T-cell (primary cell): ENCODE results near the gene LRRC17. TPM values are rescaled to one million over a fixed set of nuclear protein-coding genes. Genes with fewer than 3 reads are reported as not detected.

Source experiments
- ATAC-seq, 4 experiments: fragments of 200-7000 bp in 3 of 4; fragments of 150-1000 bp in 1 of 4; cut with Tn5 transposase; replicated peaks in 1 of 4; 1 replicate in 3 of 4; 2 replicates in 1 of 4; pipeline ENCODE4 v1.10.0; 2021; ENCODE audit warnings: moderate library complexity in 3 of 4, mild to moderate bottlenecking in 2 of 4, moderate number of reproducible peaks in 1 of 4
- CTCF ChIA-PET, 2 donors: fragments of 300-600 bp; sonication (Branson Sonifier 250); formaldehyde crosslinking; loops; one replicate each; lab custom pipeline; 2022; ENCODE audit warnings: antibody characterized with exemption in 2 of 2; lab: Charles Lee
- POLR2A ChIA-PET, 2 donors: fragments of 300-600 bp; sonication (Branson Sonifier 250); formaldehyde crosslinking; loops; one replicate each; lab custom pipeline; 2022; ENCODE audit warnings: antibody characterized with exemption in 2 of 2; lab: Charles Lee
- DNase-seq, 35 experiments: peaks; one replicate each; pipeline versions ENCODE4 v3.0.0 to v3.0.0-alpha.2; 2013 to 2023
- H3K27ac ChIP-seq: one replicate; pipeline ENCODE4 v1.5.1; 2013; ENCODE audit warnings: low read length
- H3K27me3 ChIP-seq, 2 experiments: replicated peaks in 1 of 2; 1 replicate in 1 of 2; 2 replicates in 1 of 2; pipeline versions ENCODE4 v1.6.1 to v1.7.0; 2013; ENCODE audit warnings: low read length in 1 of 2, mixed read lengths in 1 of 2; ENCODE audit not compliant: control insufficient read depth in 2 of 2, insufficient read depth in 2 of 2; ENCODE audit errors: extremely low read depth in 1 of 2
- H3K36me3 ChIP-seq, 2 donors: 1 replicate in 1 of 2; 2 replicates in 1 of 2; pipeline versions ENCODE4 v1.6.1 to v1.7.0; 2013; ENCODE audit warnings: low read length in 1 of 2; ENCODE audit not compliant: control insufficient read depth in 2 of 2, insufficient read depth in 1 of 2; ENCODE audit errors: extremely low read depth in 1 of 2
- H3K4me1 ChIP-seq, 2 experiments: 1 replicate in 1 of 2; 2 replicates in 1 of 2; pipeline versions ENCODE4 v1.6.1 to v1.7.0; 2013; ENCODE audit warnings: low read length in 2 of 2, mixed read lengths in 1 of 2; ENCODE audit not compliant: insufficient read depth in 2 of 2, control insufficient read depth in 1 of 2; ENCODE audit errors: extremely low read depth in 1 of 2
- H3K4me3 ChIP-seq, 2 donors: 1 replicate in 1 of 2; 2 replicates in 1 of 2; pipeline versions ENCODE4 v1.5.1 to v1.7.0; 2013; ENCODE audit warnings: mild to moderate bottlenecking in 2 of 2, low read length in 1 of 2, moderate library complexity in 1 of 2; ENCODE audit not compliant: control insufficient read depth in 1 of 2; ENCODE audit errors: extremely low read depth in 1 of 2
- H3K9me3 ChIP-seq: 2 replicates; pipeline ENCODE4 v1.7.0; 2013
- H3K27ac Mint-ChIP-seq, 2 donors: one replicate each; pipeline ENCODE4 v1.8.0; 2020 to 2021; ENCODE audit warnings: mild to moderate bottlenecking in 2 of 2, mixed read lengths in 2 of 2
- H3K27me3 Mint-ChIP-seq, 2 donors: one replicate each; pipeline ENCODE4 v1.8.0; 2021 to 2022; ENCODE audit warnings: mixed read lengths in 2 of 2
- H3K36me3 Mint-ChIP-seq: one replicate; pipeline ENCODE4 v1.8.0; 2021; ENCODE audit warnings: mixed read lengths
- H3K4me1 Mint-ChIP-seq, 3 donors: one replicate each; pipeline ENCODE4 v1.8.0; 2020 to 2022; ENCODE audit warnings: mixed read lengths in 3 of 3, mild to moderate bottlenecking in 1 of 3
- H3K4me3 Mint-ChIP-seq, 3 donors: one replicate each; pipeline ENCODE4 v1.8.0; 2020 to 2022; ENCODE audit warnings: mild to moderate bottlenecking in 3 of 3, mixed read lengths in 3 of 3, moderate library complexity in 3 of 3
- H3K9me3 Mint-ChIP-seq, 3 donors: one replicate each; pipeline ENCODE4 v1.8.0; 2020 to 2022; ENCODE audit warnings: mixed read lengths in 3 of 3
- WGBS: methylation state at CpG from one replicate; pipeline ENCODE4 v1.1.5; 2013; ENCODE audit warnings: missing lambda C conversion rate; ENCODE audit not compliant: insufficient coverage; 5-methylcytosine and 5-hydroxymethylcytosine counted together
- total RNA-seq, 35 experiments: library from RNA in 6 of 35; stranded (reverse) in 6 of 35; fragments of 120-200 nt in 1 of 35; gene quantifications; one replicate each; pipeline versions ENCODE4 v1.2.1 to v1.2.4 and lab custom pipeline; 2013 to 2026

LRRC17 gene, protein sequence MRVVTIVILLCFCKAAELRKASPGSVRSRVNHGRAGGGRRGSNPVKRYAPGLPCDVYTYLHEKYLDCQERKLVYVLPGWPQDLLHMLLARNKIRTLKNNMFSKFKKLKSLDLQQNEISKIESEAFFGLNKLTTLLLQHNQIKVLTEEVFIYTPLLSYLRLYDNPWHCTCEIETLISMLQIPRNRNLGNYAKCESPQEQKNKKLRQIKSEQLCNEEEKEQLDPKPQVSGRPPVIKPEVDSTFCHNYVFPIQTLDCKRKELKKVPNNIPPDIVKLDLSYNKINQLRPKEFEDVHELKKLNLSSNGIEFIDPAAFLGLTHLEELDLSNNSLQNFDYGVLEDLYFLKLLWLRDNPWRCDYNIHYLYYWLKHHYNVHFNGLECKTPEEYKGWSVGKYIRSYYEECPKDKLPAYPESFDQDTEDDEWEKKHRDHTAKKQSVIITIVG
- total RNA-seq (under 1 TPM; 0.18 to 0.47 (median 0.36) TPM), total RNA-seq (lab: John Stamatoyannopoulos, UW) (0 to 1.0 (median 0.31) reads per million in 29 experiments)
- total RNA-seq (2013): 0.42 TPM

GRCh38 chr7:102912742-102913141, at the start of gene LRRC17:
TSS of gene LRRC17 (plus strand) at chr7:102913000. CDS start at chr7:102933914, 20,914 bp downstream.
- POLR2A ChIA-PET: no interaction called here
- H3K4me1 Mint-ChIP-seq: peaks cover 0 to 4% (median 3%) of the 10 kb centered on the region in 3 donors

GRCh38 chr7:102864958-102865357, 47.8 kb upstream of the LRRC17 start:
- ATAC-seq (no peak), DNase-seq (no peak)
- Mint-ChIP-seq H3K27me3 (no peaks in the 10 kb centered on the region), H3K27ac (no peak overlapping the region), H3K9me3 (no peaks in the 10 kb centered on the region), H3K4me1 (no peaks in the 10 kb centered on the region), H3K4me3 (no peak overlapping the region), H3K36me3 (no peaks in the 10 kb centered on the region)
- POLR2A ChIA-PET: no interaction called here
- Histone ChIP-seq H3K9me3 (no peaks in the 10 kb centered on the region), H3K27me3 (no peaks in the 10 kb centered on the region), H3K4me3 (no peak overlapping the region), H3K4me1 (no peaks in the 10 kb centered on the region), H3K27ac (no peak overlapping the region), H3K36me3 (no peaks in the 10 kb centered on the region)
- WGBS: no CpG with 5 or more reads among the region's 2 CpGs
- CTCF ChIA-PET: no interaction called here

More at GRCh38 chr7:102912742-102913141, at the start of gene LRRC17:
- H3K27ac Mint-ChIP-seq: no peak within 1 kb of the TSS
- Histone ChIP-seq H3K27me3 (peaks cover 0 to 7% of the 10 kb centered on the region in 2 experiments), H3K27ac (no peak within 1 kb of the TSS), H3K4me1 (no peaks in the 10 kb centered on the region), H3K4me3 (no peak within 1 kb of the TSS), H3K36me3 (no peaks in the 10 kb centered on the region), H3K9me3 (no peaks in the 10 kb centered on the region)
- no peak for DNase-seq
- peaks cover 0 to 4% (median 0%) of the 10 kb centered on the region in 3 donors for H3K9me3 Mint-ChIP-seq
- H3K4me3 Mint-ChIP-seq: no peak within 1 kb of the TSS
- H3K27me3 Mint-ChIP-seq: peaks cover 0 to 5% of the 10 kb centered on the region in 2 donors
- no peak for ATAC-seq
- peaks cover 12% of the 10 kb centered on the region for H3K36me3 Mint-ChIP-seq
- 70% methylated on average over 2 of the region's 6 CpGs for WGBS
- CTCF ChIA-PET: no interaction called here

DNA sequence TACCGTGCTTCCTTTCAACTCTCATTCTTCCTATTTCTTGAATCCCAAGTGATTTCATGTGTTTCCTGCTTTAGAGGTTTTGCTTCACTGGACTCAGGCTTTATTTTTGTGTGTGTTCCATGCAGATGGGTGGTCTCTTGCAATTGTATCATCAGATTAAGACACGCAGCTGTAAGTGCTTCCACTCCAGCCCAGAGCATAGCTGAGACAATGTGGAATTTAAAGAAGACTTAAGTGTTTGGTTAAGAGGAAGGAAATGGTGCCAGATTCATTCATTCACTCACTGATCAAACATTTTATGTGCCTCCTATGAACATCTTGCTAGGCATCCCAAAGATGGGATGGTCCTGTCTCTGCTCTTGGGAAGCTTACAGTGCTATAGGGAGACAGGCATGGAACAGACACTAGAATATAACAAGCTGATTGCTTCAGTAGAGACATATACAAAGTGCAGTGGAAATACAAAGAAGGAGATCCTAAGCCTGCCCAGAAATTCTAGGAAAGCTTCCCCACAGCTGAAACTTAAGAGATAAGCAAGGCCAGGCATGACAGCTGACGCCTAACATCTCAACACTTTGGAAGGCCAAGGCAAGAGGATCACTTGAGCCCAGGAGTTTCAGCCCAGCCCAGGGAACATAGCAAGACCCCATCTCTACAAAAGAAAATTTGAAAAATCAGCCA, 46.1 kb upstream of the LRRC17 start:
- Histone ChIP-seq H3K36me3 (no peaks in the 10 kb centered on the region), H3K27me3 (no peaks in the 10 kb centered on the region), H3K9me3 (no peaks in the 10 kb centered on the region), H3K27ac (no peak overlapping the region), H3K4me1 (no peaks in the 10 kb centered on the region), H3K4me3 (no peak overlapping the region)
- CTCF ChIA-PET: no interaction called here
- Mint-ChIP-seq H3K4me1 (no peaks in the 10 kb centered on the region), H3K27me3 (no peaks in the 10 kb centered on the region), H3K36me3 (peaks cover 1% of the 10 kb centered on the region), H3K27ac (no peak overlapping the region), H3K9me3 (no peaks in the 10 kb centered on the region), H3K4me3 (no peak overlapping the region)
- ATAC-seq (no peak), DNase-seq (no peak)
- 100% methylated on average over 1 of the region's 3 CpGs for WGBS
- POLR2A ChIA-PET: no interaction called here

GRCh38 chr7:102869195-102869594, 43.6 kb upstream of the LRRC17 start:
- no peaks in the 10 kb centered on the region for H3K27me3 ChIP-seq
- peaks cover 6% of the 10 kb centered on the region for H3K36me3 Mint-ChIP-seq
- no peaks in the 10 kb centered on the region for H3K36me3 ChIP-seq
- no peak for DNase-seq
- no peak for ATAC-seq
- no peak overlapping the region for H3K27ac Mint-ChIP-seq
- no peak overlapping the region for H3K4me3 ChIP-seq
- H3K27me3 Mint-ChIP-seq: no peaks in the 10 kb centered on the region
- H3K9me3 Mint-ChIP-seq: no peaks in the 10 kb centered on the region
- CTCF ChIA-PET: no interaction called here
- POLR2A ChIA-PET: no interaction called here
- 100% methylated on average over 2 of the region's 5 CpGs for WGBS
- no peaks in the 10 kb centered on the region for H3K9me3 ChIP-seq
- no peak overlapping the region for H3K4me3 Mint-ChIP-seq
- no peak overlapping the region for H3K27ac ChIP-seq
- peaks cover 5 to 7% (median 6%) of the 10 kb centered on the region in 3 donors for H3K4me1 Mint-ChIP-seq
- no peaks in the 10 kb centered on the region for H3K4me1 ChIP-seq

DNA sequence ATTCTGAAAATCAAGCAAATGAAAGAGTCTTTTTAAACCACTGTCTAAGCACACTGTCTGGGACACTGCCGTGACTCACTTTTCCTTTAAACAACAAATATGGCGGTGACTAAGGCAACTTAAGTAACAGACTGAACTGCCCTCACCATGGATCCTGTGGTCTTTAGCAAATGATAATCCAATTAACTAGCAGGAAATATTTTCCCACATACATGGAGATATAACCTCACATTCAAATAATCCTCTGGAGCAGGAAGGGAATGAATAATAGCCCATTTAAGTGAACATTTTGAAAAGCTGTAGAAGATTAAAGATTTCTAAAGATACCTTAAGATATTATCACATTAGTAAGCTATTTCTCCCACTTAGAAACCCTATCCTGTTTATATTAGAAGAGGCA, 40.3 kb upstream of the LRRC17 start:
- DNase-seq (no peak), ATAC-seq (no peak)
- H3K27ac ChIP-seq: no peak overlapping the region
- Mint-ChIP-seq H3K27me3 (no peaks in the 10 kb centered on the region), H3K4me3 (no peak overlapping the region), H3K9me3 (no peaks in the 10 kb centered on the region), H3K4me1 (peaks cover 7 to 8% (median 8%) of the 10 kb centered on the region in 3 donors), H3K36me3 (peaks cover 13% of the 10 kb centered on the region), H3K27ac (no peak overlapping the region)
- WGBS: 100% methylated on average over 2 of the region's 2 CpGs
- H3K36me3 ChIP-seq: no peaks in the 10 kb centered on the region
- H3K4me3 ChIP-seq: no peak overlapping the region
- H3K9me3 ChIP-seq: no peaks in the 10 kb centered on the region
- ChIA-PET CTCF (no interaction called here), POLR2A (no interaction called here)
- no peaks in the 10 kb centered on the region for H3K27me3 ChIP-seq
- H3K4me1 ChIP-seq: no peaks in the 10 kb centered on the region

- POLR2A ChIA-PET: no interaction called here
- ATAC-seq (peak in 1 of 4 experiments; percentile 19), DNase-seq (no peak)
- H3K27ac ChIP-seq: no peak overlapping the region
- H3K27ac Mint-ChIP-seq: no peak overlapping the region
- 97% methylated on average over 3 of the region's 4 CpGs for WGBS
- H3K9me3 Mint-ChIP-seq: no peaks in the 10 kb centered on the region
- no peaks in the 10 kb centered on the region for H3K27me3 Mint-ChIP-seq
- no peaks in the 10 kb centered on the region for H3K9me3 ChIP-seq
- H3K4me3 Mint-ChIP-seq: no peak overlapping the region
- H3K27me3 ChIP-seq: no peaks in the 10 kb centered on the region
- CTCF ChIA-PET: no interaction called here
- no peaks in the 10 kb centered on the region for H3K4me1 ChIP-seq
- H3K4me1 Mint-ChIP-seq: peaks cover 7 to 8% (median 8%) of the 10 kb centered on the region in 3 donors
- H3K4me3 ChIP-seq: no peak overlapping the region
- peaks cover 13% of the 10 kb centered on the region for H3K36me3 Mint-ChIP-seq
- no peaks in the 10 kb centered on the region for H3K36me3 ChIP-seq
Observed at GRCh38 chr7:102873470-102874165, 39.2 kb upstream of the LRRC17 start.
